Measurements from ENCODE around the gene MKS1. TPM values are rescaled to one million over a fixed set of nuclear protein-coding genes. Genes with fewer than 3 reads are reported as not detected.
A peak's percentile ranks its signal among the peaks of the same experiment; 100 is the strongest.

Gene MKS1
- total and polyA plus RNA-seq, 10 of the 15 experiments (the other 5 are each of a cell fraction or from before 2014, with no cell fraction given): 5.7 to 21.4 (median 13.9) TPM

DNA sequence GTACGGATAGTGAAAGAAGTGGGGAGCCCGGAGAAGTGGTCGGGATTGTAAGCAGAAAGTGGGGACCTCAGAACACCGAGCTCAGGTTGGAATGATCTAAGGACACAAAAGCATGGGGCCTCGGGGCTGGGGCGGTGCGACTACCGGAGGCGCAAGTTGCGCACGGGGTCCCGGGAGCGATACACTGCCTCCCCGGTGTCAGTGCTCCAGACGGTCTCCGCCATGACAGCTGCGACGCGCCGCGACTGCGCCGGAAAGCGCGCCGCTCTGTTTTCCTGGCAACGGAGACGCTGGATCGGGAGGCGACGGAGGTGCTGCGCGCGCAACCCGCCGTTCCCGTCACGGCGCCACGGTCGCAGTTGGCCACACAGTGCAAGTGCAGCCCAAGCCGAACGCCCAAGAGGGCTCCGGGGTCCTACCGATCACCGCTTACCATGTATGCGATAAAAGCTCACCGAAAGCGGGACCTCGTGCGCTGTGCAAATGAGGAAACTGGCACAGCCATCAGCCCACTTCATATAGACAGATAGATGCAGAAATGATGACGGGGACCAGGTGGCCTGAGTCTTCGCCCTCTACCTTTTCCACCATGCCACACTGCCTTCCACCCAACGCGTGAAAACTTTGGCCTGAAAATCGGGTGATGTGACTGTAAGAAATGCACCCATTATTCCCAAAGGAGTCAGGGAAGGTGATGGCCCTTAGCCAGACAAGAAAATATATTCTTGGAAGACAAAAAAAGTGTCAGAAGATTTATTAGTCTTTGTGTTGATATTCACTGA is at the start of gene MKS1 (continued):
- 0 out of 2 replicates have a peak, but pooled peaks have one; percentile 16 for TF ChIP-seq JUND (IDR thresholded peaks at IDR 0.05; ENCODE audit: low read depth, low read length)
- TF ChIP-seq, protein P1, sequence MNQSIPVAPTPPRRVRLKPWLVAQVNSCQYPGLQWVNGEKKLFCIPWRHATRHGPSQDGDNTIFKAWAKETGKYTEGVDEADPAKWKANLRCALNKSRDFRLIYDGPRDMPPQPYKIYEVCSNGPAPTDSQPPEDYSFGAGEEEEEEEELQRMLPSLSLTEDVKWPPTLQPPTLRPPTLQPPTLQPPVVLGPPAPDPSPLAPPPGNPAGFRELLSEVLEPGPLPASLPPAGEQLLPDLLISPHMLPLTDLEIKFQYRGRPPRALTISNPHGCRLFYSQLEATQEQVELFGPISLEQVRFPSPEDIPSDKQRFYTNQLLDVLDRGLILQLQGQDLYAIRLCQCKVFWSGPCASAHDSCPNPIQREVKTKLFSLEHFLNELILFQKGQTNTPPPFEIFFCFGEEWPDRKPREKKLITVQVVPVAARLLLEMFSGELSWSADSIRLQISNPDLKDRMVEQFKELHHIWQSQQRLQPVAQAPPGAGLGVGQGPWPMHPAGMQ (IDR thresholded peaks at IDR 0.05; ENCODE audit: borderline replicate concordance): no peak
- TF ChIP-seq IKZF1 (conservative IDR thresholded peaks at IDR 0.05): peak; percentile 91
- TF ChIP-seq BMI1 (IDR thresholded peaks at IDR 0.05; ENCODE audit: borderline replicate concordance): peak; percentile 75
- TF ChIP-seq HDAC2 (IDR thresholded peaks at IDR 0.05): no peak
- 0 out of 2 replicates have a peak, but pooled peaks have one; percentile 0 for TF ChIP-seq MTA2 (IDR thresholded peaks at IDR 0.05; ENCODE audit: low read depth)
- TF ChIP-seq YBX1 (IDR thresholded peaks at IDR 0.05): no peak
- peak; percentile 67; the same call in 1 of the 2 replicates for TF ChIP-seq WRNIP1 (IDR thresholded peaks at IDR 0.05; ENCODE audit: borderline replicate concordance, low read depth, low read length)
- peak; percentile 92; the same call in 1 of the 2 replicates for TF ChIP-seq TAF1 (IDR thresholded peaks at IDR 0.05; ENCODE audit: borderline replicate concordance, low read depth, low read length)
- TF ChIP-seq MEF2B (IDR thresholded peaks at IDR 0.05; ENCODE audit: partially characterized antibody, poor library complexity, severe bottlenecking): peak; percentile 26
- 0 out of 2 replicates have a peak, but pooled peaks have one; percentile 15 for TF ChIP-seq REST (IDR thresholded peaks at IDR 0.05; ENCODE audit: low read depth, low read length)
- TF ChIP-seq, protein P2, sequence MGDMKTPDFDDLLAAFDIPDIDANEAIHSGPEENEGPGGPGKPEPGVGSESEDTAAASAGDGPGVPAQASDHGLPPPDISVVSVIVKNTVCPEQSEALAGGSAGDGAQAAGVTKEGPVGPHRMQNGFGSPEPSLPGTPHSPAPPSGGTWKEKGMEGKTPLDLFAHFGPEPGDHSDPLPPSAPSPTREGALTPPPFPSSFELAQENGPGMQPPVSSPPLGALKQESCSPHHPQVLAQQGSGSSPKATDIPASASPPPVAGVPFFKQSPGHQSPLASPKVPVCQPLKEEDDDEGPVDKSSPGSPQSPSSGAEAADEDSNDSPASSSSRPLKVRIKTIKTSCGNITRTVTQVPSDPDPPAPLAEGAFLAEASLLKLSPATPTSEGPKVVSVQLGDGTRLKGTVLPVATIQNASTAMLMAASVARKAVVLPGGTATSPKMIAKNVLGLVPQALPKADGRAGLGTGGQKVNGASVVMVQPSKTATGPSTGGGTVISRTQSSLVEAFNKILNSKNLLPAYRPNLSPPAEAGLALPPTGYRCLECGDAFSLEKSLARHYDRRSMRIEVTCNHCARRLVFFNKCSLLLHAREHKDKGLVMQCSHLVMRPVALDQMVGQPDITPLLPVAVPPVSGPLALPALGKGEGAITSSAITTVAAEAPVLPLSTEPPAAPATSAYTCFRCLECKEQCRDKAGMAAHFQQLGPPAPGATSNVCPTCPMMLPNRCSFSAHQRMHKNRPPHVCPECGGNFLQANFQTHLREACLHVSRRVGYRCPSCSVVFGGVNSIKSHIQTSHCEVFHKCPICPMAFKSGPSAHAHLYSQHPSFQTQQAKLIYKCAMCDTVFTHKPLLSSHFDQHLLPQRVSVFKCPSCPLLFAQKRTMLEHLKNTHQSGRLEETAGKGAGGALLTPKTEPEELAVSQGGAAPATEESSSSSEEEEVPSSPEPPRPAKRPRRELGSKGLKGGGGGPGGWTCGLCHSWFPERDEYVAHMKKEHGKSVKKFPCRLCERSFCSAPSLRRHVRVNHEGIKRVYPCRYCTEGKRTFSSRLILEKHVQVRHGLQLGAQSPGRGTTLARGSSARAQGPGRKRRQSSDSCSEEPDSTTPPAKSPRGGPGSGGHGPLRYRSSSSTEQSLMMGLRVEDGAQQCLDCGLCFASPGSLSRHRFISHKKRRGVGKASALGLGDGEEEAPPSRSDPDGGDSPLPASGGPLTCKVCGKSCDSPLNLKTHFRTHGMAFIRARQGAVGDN (IDR thresholded peaks at IDR 0.05): peak; percentile 68; the same call in 1 of the 2 replicates
- TF ChIP-seq BACH1 (IDR thresholded peaks at IDR 0.05; ENCODE audit: borderline replicate concordance): peak; percentile 45; the same call in 1 of the 2 replicates
- TF ChIP-seq ZNF384 (IDR thresholded peaks at IDR 0.05; ENCODE audit: borderline replicate concordance, low read depth, low read length): 0 out of 2 replicates have a peak, but pooled peaks have one; percentile 33
- TF ChIP-seq ESRRA (IDR thresholded peaks at IDR 0.05; ENCODE audit: low read length): 0 out of 2 replicates have a peak, but pooled peaks have one; percentile 35
- peak; percentile 99 for TF ChIP-seq PAX5 (IDR thresholded peaks at IDR 0.05; ENCODE audit: borderline replicate concordance, low read depth, low read length)
- TF ChIP-seq NFYB (IDR thresholded peaks at IDR 0.05; ENCODE audit: insufficient read depth, low read depth, low read length): 0 out of 2 replicates have a peak, but pooled peaks have one; percentile 16
- TF ChIP-seq SUPT20H (IDR thresholded peaks at IDR 0.05; ENCODE audit: borderline replicate concordance, control insufficient read depth, low read depth, low read length): no peak
- peak; percentile 12 for TF ChIP-seq MYC (IDR thresholded peaks at IDR 0.05; ENCODE audit: insufficient read depth, insufficient read length, insufficient replicate concordance, low read length, severe bottlenecking)
- 0 out of 2 replicates have a peak, but pooled peaks have one; percentile 55 for TF ChIP-seq CHD1 (IDR thresholded peaks at IDR 0.05; ENCODE audit: low read depth, low read length)

Data from GM12878 (cell line).